Activated CD8-positive, alpha-beta memory T cell treated with anti-CD3 and anti-CD28 coated beads, Interleukin-2, amount 50 U/mL, for 1 hour (primary cell): Measurements from ENCODE around the gene RALGAPB.
A peak's percentile ranks its signal among the peaks of the same experiment; 100 is the strongest.
"Not testable (repeated sequence)": the region's sequence is repeated elsewhere in the genome, so short reads cannot be mapped to it uniquely, and the experiment has no call there.

Experiments used
- DNase-seq: peaks from one replicate; pipeline ENCODE4 v3.0.0-alpha.2; 2020; ENCODE audit errors: extremely low read depth

The RALGAPB gene

GRCh38 chr20:38472513-38473366 is at the start of gene RALGAPB:
Gene RALGAPB (plus strand): TSS chr20:38472843. CDS start chr20:38488433, 15,590 bp downstream.
- DNase-seq = peak; percentile 92

DNA sequence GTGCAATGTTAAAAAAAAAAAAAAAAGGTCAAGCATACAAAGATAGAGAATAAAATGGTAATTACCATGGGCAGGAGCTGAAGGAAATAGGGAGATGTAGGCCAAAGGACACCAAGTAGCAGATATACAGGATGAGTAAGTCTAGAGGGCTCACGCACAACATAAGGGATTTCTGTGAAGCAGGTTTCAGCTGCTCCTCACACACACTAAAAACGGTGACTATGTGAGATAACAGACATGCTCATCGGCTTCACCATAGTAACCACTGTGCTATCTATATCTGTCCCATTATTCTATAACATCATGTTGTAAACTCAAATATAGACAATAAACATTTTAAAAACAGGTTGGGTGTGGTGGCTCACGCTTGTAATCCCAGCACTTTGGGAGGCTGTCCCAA is 49.1 kb upstream of the RALGAPB start:
- no peak for DNase-seq

DNA sequence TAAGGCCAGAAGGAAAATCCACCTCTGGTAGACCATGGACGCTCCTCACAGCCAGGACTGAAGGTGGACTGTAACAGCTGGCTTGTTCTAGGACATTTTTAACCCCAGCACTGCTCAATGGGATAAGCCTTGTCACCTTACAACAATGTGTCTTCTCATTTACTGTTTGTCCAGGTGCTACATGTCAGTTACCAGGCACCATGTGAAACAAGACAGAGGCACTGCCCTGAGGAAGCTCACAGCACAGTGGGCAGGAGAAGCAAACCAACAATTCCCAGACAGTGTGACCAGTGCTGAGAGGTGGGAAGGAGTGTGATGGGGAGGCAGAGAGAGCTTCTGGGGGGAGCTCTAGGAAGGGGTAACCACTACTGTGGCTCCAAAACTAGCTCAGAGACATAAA is 48.2 kb upstream of the RALGAPB start:
- no peak for DNase-seq

DNA sequence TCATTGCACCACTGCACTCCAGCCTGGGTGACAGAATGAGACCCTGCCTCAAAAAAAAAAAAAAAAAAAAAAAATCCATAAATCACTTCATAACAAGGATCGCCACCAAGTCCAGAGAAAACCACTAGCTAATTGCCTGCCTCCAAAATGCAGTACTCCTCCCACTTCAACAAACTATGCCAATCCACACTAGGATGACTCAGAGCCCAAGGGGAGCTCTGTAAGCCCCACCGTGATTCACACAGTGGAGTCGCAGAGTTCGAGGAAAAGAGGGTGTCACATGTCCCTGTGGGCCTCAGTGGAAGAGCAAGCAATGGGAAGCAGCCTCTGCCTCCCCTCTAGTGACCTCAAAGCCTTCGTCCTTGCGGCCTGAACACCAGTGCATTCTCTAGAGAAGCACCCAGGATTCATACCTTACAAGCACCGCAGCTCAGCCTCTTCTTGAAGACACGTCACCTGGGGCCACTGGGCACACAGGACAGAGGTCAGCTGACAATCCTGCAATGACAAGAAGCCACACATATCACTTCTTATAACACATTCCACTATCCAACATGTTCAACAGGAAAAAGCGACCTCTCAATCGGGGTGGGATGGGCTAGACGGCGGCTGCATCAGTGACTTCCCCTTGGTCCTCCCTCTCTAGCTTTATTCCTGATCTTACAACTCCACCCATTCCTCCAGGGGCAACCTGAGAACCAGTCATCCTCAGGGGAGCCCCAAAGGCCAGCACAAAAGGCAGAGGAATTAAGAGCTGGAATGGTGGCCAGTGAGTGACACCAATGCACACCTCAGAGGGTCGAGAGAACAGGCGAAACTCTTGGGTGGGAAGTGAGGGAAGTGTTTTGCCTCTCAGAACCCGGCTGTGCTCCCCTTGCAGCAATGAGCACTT is 46.4 kb upstream of the RALGAPB start:
- DNase-seq = no peak

DNA sequence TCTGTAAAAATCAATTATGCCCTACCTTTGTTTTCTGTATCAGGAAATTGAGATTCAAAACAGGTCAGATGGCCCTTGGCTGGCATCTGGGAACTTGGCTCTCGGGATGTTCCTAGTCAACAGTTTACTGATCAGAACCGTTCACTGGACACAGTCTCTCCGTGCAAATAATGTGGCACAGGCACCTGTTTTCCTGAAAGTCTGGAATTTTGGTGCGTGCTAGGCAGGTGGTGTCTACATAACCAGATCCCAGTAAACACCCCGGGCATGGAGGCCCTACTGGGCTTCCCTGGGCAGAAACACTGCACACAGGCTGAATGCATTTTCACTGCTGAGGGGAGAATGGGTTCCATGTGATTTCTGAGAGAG is 45.0 kb upstream of the RALGAPB start:
- DNase-seq = no peak

DNA sequence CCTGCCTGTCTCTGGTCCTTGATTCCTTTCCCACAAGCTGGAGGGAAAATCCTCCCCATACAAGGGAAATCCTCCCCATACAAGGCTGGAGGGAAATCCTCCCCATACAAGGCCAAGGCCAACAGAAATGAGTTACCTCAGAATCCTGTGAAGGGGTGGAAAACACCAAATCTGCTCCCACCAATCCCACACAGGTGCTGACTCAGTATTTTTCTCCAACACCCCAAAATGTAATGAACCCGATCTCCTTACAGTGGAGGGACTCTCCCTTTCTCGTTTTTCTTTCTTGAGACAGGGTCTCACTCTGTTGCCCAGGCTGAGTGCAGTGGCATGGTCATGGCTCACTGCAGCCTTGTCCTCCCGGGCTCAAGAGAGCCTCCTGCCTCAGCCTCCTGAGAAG is 43.8 kb upstream of the RALGAPB start:
- no peak for DNase-seq

GRCh38 chr20:38429301-38429700 is 43.3 kb upstream of the RALGAPB start:
- DNase-seq = no peak

DNA sequence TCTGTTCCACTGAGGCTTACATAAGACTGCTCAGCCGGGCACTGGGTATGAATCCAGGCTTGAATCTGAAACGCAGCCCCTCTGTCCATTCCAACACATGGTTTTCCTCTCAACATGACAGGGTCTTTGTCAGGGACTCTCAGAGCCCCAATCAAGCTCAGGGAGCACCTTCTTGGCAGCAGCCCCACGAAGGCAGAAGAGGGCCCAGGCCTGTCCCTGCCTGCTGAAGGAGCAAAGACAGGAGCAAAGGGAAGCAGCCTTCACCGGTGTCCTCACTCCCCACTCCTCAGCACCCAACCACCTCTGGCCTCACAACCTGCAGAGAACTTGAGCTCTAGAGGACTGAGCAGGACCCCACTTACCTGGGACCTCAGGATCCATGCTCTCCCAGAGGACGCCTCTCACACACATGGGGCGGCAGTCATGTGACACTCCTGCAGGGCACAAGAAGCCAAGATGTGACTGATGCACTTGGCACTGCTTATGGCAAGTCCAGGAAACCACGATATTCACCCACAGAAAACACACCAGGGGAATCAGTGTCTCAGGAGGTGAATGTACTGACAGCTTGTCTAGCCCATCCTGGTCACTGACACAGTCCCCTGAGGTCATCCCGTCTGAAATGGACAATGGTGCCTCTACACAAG is 41.8 kb upstream of the RALGAPB start:
- DNase-seq = no peak

- DNase-seq = no peak
These were observed 40.4 kb upstream of the RALGAPB start for GRCh38 chr20:38432292-38432691.

GRCh38 chr20:38432870-38433269 is 39.8 kb upstream of the RALGAPB start:
- not testable (repeated sequence) for DNase-seq

- DNase-seq = no peak
These were observed 39.2 kb upstream of the RALGAPB start for GRCh38 chr20:38433304-38433972.

DNA sequence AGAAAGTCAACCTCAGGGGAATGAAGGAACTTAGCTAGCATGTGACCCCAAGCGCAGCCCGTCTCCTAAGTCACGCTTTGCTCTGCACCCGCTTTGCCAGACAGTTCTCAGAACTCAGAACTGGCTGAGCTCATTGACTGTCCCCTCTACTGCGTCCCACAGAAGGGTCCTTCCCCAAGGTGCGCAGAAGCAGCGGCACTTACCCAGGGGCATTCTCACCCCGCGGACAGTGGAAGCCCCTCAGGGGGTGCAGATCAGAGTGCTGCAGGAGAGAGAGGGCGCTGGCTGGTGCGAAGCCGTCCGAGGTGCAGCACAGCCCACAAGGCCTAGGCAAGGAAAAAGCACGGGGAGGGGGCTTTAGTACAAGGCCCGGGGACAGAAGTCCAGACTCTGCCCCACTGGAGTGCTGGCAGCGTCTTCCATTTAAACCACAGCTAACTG is 38.3 kb upstream of the RALGAPB start:
- DNase-seq = no peak

GRCh38 chr20:38434770-38435554 is 37.7 kb upstream of the RALGAPB start, which contains the start of gene SNHG17:
Gene SNHG17 (minus strand): TSS chr20:38435328.
- peak; percentile 82 for DNase-seq

- DNase-seq = no peak
These were observed 37.1 kb upstream of the RALGAPB start for GRCh38 chr20:38435555-38435939.

DNA sequence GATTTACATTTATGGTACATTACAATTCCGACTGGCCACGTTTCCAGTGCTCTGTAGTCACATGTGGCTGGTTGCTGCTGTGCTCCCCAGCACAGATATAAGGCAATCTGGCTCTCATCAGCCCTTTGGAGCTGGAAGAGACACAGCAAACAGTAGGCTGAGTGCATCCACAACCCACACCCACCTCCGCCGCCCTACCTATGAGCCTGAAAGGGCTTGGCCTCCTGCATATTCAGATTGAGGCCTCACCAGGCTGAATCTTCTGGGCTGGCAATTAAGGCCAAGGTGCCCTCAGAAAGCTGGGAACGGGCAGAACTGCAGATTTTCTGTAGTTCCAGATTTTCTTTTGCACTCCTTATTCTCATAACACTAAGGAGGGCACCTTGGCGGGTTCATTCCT is 34.8 kb upstream of the RALGAPB start:
- no peak for DNase-seq

DNA sequence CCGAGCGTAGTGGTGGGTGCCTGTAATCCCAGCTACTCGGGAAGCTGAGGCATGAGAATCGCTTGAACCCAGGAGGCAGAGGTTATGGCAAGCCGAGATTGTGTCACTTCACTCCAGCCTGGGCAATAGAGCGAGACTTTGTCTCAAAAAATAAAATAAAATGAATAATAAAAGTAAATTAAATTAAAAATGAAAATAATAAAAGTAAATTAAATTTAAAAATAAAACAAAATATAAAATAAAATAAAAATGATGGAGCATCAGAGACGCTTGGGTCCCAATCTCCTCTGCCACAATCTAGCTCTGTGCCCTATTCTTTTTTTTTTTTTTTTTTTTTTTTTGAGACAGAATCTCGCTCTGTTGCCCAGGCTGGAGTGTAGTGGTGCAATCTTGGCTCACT is 31.5 kb upstream of the RALGAPB start:
- not testable (repeated sequence) for DNase-seq

DNA sequence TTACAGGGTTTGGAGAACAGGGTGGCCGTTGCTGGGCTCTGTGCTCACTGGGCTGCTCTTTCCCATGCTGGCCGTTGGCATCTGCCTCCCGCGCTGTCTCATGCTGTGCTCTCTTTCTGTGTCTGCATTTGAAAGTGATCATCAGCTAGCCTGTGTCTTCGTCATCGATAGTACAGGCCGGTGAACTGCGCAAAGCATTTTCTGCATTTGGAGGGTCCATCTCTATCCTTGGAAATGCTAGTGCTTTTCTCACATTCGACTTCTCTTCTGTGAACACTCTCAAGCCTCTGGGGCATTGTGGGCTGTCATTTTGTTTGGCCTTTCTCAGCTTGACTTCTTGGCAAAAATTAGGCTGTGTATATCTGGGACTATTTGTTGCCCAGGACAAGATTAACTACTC is 30.7 kb upstream of the RALGAPB start:
- DNase-seq = no peak

GRCh38 chr20:38445381-38445796 is 27.3 kb upstream of the RALGAPB start:
- DNase-seq = no peak

DNA sequence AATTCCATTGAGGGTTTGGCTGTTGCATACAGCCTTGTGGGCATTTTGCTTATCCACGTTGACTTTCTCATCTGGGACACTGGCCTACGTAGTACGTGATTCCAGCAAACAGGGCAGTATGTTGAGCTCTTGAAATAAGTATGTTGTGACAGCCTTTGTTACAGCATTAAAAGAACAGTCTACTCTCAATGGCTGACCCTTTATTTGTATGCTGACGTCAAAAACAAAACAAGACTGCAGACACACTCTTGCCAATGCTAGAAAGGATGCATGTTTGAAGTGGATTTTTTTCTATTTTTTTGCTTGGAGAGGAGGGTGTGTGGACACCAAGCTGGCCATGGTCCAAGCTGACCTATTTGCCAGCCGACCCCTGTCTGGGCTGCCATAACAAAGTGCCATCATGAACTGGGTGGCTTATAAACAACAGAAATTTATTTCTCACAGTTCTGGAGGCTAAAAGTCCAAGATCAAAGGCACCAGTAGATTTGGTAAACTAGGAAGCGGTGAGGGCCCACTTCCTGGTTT is 26.7 kb upstream of the RALGAPB start:
- no peak for DNase-seq

GRCh38 chr20:38446441-38447209 is 26.0 kb upstream of the RALGAPB start:
- peak; percentile 81 for DNase-seq
